Activated naive CD4-positive, alpha-beta T cell treated with anti-CD3 and anti-CD28 coated beads, Interleukin-2, amount 50 U/mL, for 72 hours (primary cell): ENCODE data around the gene ARMH1. TPM values are rescaled to one million over a fixed set of nuclear protein-coding genes. Genes with fewer than 3 reads are reported as not detected.
"Not testable (repeated sequence)": the region's sequence is repeated elsewhere in the genome, so short reads cannot be mapped to it uniquely, and the experiment has no call there.

ENCODE experiments used
- ATAC-seq, 2 donors: fragments of 150-1000 bp; cut with Tn5 transposase; 2 replicates each; pipeline ENCODE4 v1.10.0; 2021; ENCODE audit warnings: mild to moderate bottlenecking in 2 of 2, moderate library complexity in 2 of 2
- DNase-seq, 2 donors: peaks; one replicate each; pipeline ENCODE4 v3.0.0; 2021 to 2022; ENCODE audit warnings: low spot score in 2 of 2
- H3K27ac Mint-ChIP-seq, 2 donors: one replicate each; pipeline ENCODE4 v1.8.0; 2022; ENCODE audit warnings: mild to moderate bottlenecking in 2 of 2, mixed read lengths in 2 of 2
- H3K36me3 Mint-ChIP-seq, 2 donors: one replicate each; pipeline ENCODE4 v1.8.0; 2022; ENCODE audit warnings: mixed read lengths in 2 of 2
- H3K9me3 Mint-ChIP-seq, 2 donors: one replicate each; pipeline ENCODE4 v1.8.0; 2022; ENCODE audit warnings: mixed read lengths in 2 of 2
- total RNA-seq, 2 donors: library from RNA; stranded (reverse); gene quantifications; one replicate each; pipeline ENCODE4 v1.2.3, GENCODE V29; 2022

The ARMH1 gene
- total RNA-seq, 2 donors from 2014 or later = 102 to 155 TPM

- H3K27ac Mint-ChIP-seq = no peak overlapping the region
- ATAC-seq = no peak
Observed at GRCh38 chr1:44698138-44698537, 23.6 kb downstream of the ARMH1 start.

GRCh38 chr1:44699375-44699774, 24.9 kb downstream of the ARMH1 start:
- H3K27ac Mint-ChIP-seq, ATAC-seq, DNase-seq, H3K36me3 Mint-ChIP-seq, H3K9me3 Mint-ChIP-seq: not testable (repeated sequence)

More at GRCh38 chr1:44698138-44698537, 23.6 kb downstream of the ARMH1 start:
- H3K9me3 Mint-ChIP-seq = no peaks in the 10 kb centered on the region
- DNase-seq = no peak
- no peaks in the 10 kb centered on the region for H3K36me3 Mint-ChIP-seq

GRCh38 chr1:44700573-44700972, 26.1 kb downstream of the ARMH1 start:
- Mint-ChIP-seq H3K36me3 (no peaks in the 10 kb centered on the region), H3K27ac (no peak overlapping the region), H3K9me3 (no peaks in the 10 kb centered on the region)
- no peak for DNase-seq
- ATAC-seq = no peak

DNA sequence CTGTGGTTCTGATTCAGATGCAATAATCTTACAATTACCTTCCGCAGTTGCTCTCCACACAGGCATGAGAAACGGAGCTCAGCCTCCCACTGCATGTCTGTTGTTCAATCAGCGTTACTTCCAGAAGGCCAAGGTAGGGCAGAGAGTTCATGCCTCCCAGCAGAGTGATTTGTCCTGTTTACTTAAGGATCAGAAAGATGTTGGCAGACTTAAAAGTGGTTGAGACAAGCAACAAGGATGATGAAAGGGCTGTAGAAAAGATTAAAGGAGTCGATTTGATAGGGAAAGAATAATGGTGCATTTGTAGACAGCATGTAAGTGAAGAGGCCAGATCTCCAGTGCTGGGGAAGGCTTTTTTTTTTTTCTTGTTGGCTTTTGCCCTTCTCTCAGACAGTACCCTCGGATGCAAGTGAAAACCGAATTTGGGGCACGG, 26.6 kb downstream of the ARMH1 start:
- Mint-ChIP-seq H3K36me3 (no peaks in the 10 kb centered on the region), H3K27ac (no peak overlapping the region), H3K9me3 (no peaks in the 10 kb centered on the region)
- ATAC-seq (no peak), DNase-seq (no peak)

DNA sequence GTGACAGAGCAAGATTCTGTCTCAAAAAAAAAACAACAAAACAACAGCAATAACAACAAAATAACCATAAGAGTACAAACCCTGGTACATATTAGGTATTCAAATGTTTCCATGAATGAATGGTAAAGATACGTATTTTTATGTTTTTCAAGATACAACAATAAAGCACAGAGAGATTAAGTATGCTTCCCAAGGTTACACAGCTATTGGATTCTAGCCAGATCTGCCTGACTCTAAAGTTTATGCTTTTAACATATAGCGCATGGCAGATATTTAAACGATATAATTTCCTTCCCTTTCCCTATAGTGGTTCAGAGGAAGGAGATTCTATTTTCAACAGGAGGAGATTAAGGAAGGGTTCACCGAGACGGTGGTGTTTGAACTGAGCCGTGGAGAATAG, 31.0 kb downstream of the ARMH1 start:
- no peaks in the 10 kb centered on the region for H3K36me3 Mint-ChIP-seq
- no peaks in the 10 kb centered on the region for H3K9me3 Mint-ChIP-seq
- ATAC-seq = no peak
- no peak for DNase-seq
- H3K27ac Mint-ChIP-seq = no peak overlapping the region

DNA sequence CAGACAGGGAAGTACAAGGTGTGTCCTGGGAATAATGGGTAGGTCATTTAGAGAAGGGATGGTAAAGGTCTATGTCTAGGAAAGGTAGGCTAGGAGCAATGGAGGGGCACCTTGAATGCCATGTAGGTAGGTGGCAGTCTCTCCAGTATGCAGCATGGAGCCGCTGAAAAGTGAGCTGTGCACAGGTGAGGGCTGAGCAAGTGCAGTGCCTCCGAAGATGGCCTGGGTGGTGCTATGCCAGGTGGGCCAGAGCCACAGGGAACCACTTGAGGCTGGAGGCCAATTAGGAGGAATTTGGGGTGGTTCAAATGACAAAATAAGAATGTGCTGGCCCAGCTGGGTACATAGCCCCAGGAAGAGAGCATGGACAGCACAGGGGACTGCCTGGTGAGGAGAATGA, 31.4 kb downstream of the ARMH1 start:
- no peaks in the 10 kb centered on the region for H3K36me3 Mint-ChIP-seq

GRCh38 chr1:44707112-44707881, 32.8 kb downstream of the ARMH1 start:
- H3K27ac Mint-ChIP-seq = peak overlapping the region in 1 of 2 donors; percentile 77
- ATAC-seq (peak; percentile 38), DNase-seq (no peak)
- no peaks in the 10 kb centered on the region for H3K9me3 Mint-ChIP-seq
- no peaks in the 10 kb centered on the region for H3K36me3 Mint-ChIP-seq

More for the DNA sequence above, 31.4 kb downstream of the ARMH1 start:
- DNase-seq (no peak), ATAC-seq (no peak)
- H3K9me3 Mint-ChIP-seq = no peaks in the 10 kb centered on the region
- H3K27ac Mint-ChIP-seq = no peak overlapping the region

DNA sequence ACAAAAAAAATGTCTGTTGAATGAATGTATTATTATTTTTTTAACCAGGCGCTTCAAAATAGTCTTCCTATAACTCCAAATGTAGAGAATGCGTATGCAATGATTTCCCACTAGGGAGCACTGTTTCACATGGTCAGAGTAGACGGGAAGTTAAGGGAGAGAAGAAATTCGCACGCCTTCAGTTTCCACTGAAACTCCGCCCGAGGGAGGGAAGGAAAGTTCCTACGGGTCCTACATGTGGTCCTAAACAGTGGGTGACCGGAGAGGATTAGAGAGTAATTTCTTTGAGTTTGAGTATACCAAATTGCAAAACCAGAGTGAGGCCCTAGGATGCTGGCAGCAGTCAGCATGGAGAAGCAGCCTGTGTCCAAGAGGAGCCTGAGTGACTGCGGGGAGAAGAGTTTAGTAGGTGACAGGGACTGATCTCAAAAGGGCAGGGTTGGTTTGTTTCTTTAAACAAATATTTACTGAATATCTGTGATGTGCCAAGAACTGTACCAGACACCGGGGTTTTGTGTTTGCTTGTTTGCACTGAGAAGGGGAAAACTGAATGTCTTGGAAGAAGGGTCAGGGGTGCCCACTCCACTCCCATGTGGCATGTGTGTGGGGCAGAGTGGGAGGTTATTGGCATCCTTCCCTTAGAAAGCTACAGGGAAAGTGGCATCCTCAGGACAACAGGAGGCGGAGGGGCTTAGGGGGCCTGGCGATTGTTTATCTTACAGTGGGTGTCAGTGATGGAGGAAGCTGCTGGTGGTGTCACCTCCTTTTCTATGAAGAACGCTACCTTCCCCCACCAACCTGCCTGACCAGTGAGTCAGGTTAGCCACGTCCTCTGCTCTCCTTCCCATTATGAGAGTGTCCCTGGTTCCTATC, 33.7 kb downstream of the ARMH1 start:
- Mint-ChIP-seq H3K36me3 (no peaks in the 10 kb centered on the region), H3K9me3 (no peaks in the 10 kb centered on the region), H3K27ac (peak overlapping the region; percentile 1 to 77)
- no peak for DNase-seq
- ATAC-seq = peak; percentile 76 to 78

DNA sequence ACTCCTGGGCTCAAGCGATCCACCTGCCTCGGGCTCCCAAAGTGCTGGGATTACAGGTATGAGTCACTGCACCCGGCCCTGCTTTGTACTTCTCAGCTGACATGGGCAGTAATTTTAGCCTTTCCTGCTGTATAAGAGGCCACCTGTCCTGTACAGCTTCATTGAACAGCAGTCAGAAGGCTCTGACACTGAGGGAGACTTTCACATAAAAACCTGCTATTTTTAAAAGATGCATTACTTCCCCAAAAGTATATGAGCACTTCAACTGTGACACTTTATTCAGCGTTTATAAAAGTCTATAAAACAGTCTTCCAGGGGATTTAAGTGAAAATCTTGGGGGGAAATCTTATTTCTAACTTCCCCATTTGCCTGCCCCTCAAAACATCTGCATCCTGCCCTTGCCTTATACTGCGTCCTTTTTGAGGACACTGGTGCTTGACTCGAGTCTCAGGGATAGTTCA, 38.8 kb downstream of the ARMH1 start:
- ATAC-seq = no peak
- Mint-ChIP-seq H3K36me3 (no peaks in the 10 kb centered on the region), H3K9me3 (no peaks in the 10 kb centered on the region), H3K27ac (no peak overlapping the region)
- DNase-seq = no peak

GRCh38 chr1:44714532-44714931, 40.0 kb downstream of the ARMH1 start:
- Mint-ChIP-seq H3K36me3 (no peaks in the 10 kb centered on the region), H3K27ac (peak overlapping the region in 1 of 2 donors; percentile 33), H3K9me3 (no peaks in the 10 kb centered on the region)
- DNase-seq (no peak), ATAC-seq (peak in 1 of 2 donors; percentile 5)

DNA sequence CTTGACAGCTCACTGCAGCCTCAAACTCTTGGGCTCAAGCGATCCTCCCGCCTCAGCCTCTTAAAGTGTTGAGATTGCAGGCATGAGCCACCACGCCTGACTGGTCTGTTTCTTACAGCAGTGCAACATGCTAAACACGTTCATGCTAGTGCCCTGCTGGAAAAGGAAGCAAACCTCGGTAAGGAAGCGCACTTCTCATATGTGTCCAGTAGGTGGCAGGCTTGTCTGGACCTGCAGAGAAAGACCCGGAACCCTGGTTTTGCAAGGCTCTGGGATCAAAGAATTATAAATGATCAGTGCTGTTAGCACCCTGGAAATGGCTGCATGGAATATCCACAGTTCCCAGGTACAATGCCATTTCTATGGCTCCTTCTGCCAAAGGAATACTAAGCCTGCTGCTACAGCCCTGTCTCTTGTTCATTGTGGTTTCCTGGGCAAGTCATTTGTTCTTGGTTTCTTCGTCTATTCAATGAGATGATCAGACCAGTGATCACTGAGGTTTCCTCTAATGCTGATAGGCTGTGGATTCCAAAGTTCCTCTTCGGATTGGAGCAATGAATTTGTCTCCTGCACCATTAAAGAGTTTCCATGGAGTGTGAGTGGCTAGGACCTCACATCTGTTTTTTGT, 40.5 kb downstream of the ARMH1 start:
- Mint-ChIP-seq H3K27ac (peak overlapping the region in 1 of 2 donors; percentile 33), H3K36me3 (no peaks in the 10 kb centered on the region), H3K9me3 (no peaks in the 10 kb centered on the region)
- peak; percentile 71 to 78 for DNase-seq
- peak; percentile 69 to 84 for ATAC-seq

GRCh38 chr1:44717156-44717555, 42.6 kb downstream of the ARMH1 start:
- Mint-ChIP-seq H3K27ac (peak overlapping the region in 1 of 2 donors; percentile 48), H3K36me3 (no peaks in the 10 kb centered on the region), H3K9me3 (no peaks in the 10 kb centered on the region)
- ATAC-seq (no peak), DNase-seq (no peak)

- Mint-ChIP-seq H3K27ac (peak overlapping the region in 1 of 2 donors; percentile 48), H3K9me3 (no peaks in the 10 kb centered on the region), H3K36me3 (no peaks in the 10 kb centered on the region)
- ATAC-seq (no peak), DNase-seq (no peak)
Observed at GRCh38 chr1:44717653-44718052, 43.1 kb downstream of the ARMH1 start.

- DNase-seq (no peak), ATAC-seq (no peak)
- Mint-ChIP-seq H3K27ac (peak overlapping the region in 1 of 2 donors; percentile 48), H3K9me3 (no peaks in the 10 kb centered on the region), H3K36me3 (peaks cover 0 to 3% of the 10 kb centered on the region in 2 donors)
Observed at GRCh38 chr1:44718091-44718490, 43.6 kb downstream of the ARMH1 start.

DNA sequence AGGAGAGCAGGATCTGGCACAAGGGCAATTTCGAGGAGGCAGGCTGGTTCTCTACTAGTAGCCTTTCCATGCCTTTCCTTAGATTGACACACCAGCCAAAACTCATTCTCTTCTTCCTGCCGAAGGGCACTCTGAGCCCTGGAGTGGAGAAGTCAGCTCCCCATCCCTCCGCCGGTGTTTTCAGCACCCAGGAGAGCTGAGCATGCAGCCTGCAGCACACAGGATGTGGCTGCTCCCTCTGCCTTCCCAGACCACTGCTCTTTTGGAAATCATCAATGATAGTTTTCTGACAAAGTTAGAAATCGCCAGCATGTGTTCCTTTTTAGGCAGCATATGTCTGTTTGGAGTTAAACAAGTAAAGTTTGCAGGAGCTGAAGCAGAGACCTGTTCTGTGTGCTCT, 44.8 kb downstream of the ARMH1 start:
- no peak for ATAC-seq
- DNase-seq = no peak
- H3K36me3 Mint-ChIP-seq = peaks cover 0 to 6% of the 10 kb centered on the region in 2 donors
- H3K27ac Mint-ChIP-seq = peak overlapping the region in 1 of 2 donors; percentile 31
- no peaks in the 10 kb centered on the region for H3K9me3 Mint-ChIP-seq

DNA sequence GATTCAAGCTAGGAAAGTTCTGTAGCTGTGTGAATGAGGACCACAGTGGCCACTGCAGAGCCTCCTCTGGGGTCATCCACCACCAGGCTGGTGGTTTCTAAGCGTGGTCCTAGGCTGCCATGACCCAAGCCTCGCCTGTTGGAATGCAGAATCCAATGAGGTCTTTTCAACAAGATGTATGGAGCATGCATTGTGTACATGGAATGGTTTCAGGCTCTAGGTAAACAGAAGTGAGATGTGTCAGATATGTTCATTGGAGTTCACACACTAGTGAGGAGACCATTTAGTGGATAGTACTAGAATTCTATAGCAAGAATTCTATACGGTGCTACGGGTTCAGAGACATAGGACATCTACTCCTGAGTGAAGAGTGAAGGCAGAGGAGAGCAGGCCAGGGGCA, 45.8 kb downstream of the ARMH1 start:
- ATAC-seq = peak in 1 of 2 donors; percentile 6
- peak overlapping the region; percentile 97 to 100 for H3K27ac Mint-ChIP-seq
- H3K9me3 Mint-ChIP-seq = no peaks in the 10 kb centered on the region
- H3K36me3 Mint-ChIP-seq = peaks cover 6 to 11% of the 10 kb centered on the region in 2 donors
- DNase-seq = no peak
